ENCODE measurements around the gene SHTN1.

SHTN1 gene

DNA sequence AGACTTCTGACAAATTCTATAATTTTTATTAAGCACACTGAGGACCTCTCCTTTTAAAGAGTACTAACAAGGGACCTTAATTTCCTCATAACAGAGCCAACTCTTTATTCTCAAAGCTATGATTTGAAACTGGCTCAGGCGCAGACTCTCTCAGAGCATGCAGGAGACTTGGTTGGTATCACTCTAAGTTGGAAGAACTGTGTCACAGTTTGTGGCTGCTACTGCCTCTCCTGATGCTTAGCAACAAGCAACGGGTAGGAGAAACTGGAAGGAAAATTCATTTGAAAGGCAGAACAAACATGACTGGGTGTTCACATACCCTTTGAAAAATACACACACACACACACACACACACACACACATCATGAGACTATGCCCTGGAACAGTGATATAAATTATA lies 122.3 kb downstream of the SHTN1 start:
- Mint-ChIP-seq H3K4me1 (ENCODE audit: low read depth) (no peaks in the 10 kb centered on the region), H3K4me3 (no peak overlapping the region), H3K36me3 (ENCODE audit: low read depth) (no peaks in the 10 kb centered on the region), H3K27me3 (peaks cover 14% of the 10 kb centered on the region), H3K27ac (no peak overlapping the region), H3K9me3 (no peaks in the 10 kb centered on the region)
- DNase-seq: no peak

DNA sequence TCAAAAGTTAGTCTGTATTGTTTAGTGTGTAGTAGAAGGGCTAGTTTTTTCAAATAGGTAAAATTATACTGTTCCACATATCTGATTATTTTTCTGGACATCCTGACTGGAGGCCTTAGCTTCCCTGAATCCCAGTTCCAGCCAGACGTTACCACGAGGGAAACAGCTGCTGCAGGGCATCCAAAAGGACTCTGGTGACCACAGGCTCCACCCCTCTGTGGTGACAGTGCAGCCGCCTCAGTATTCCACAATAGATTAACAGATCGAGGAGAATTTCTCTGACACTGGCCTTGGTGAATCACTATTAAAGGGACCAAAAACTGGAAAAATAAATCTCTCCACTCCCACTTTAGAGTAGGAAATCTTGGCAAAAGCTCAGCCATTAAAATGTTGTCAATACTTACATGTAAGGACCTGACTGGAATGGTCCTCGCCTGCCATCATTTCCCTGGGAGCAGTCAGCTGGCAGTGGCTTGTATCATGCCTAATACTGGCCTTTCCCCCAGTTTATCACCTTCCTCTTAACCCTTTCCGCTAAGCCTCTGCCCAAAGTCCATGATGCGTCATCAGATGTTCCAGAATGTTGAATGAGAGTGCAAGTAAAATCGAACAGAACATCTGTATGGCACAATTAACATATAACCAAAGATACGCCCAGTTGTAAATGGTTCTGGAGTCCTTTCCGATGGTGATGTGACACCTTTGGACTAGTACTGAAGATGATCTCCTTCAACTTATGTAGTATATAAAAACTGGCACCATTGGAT lies 124.1 kb downstream of the SHTN1 start:
- Mint-ChIP-seq H3K4me3 (no peak overlapping the region), H3K27me3 (peaks cover 16% of the 10 kb centered on the region), H3K4me1 (ENCODE audit: low read depth) (no peaks in the 10 kb centered on the region), H3K36me3 (ENCODE audit: low read depth) (no peaks in the 10 kb centered on the region), H3K27ac (no peak overlapping the region), H3K9me3 (no peaks in the 10 kb centered on the region)
- no peak for DNase-seq

DNA sequence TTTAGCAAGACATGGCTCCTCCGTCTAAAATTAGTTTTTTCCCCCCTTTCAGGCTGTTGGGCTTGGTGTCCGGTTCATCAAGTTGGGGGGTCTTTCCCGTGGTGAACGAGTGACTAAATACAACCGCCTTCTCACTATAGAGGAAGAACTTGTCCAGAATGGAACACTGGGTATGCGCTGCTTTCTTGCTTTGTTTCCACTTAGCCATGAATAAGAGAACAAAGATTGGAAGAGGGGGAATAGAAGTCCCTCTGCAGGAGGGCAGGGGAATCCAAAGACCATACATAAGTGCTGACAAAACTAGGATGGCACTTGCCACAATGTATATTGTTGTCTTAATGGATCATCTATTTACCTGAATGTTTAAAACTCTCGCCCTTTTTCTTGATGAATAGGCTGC lies 125.2 kb downstream of the SHTN1 start:
- Mint-ChIP-seq H3K4me1 (ENCODE audit: low read depth) (no peaks in the 10 kb centered on the region), H3K4me3 (no peak overlapping the region), H3K27ac (no peak overlapping the region), H3K9me3 (no peaks in the 10 kb centered on the region), H3K27me3 (peaks cover 16% of the 10 kb centered on the region), H3K36me3 (ENCODE audit: low read depth) (no peaks in the 10 kb centered on the region)
- no peak for DNase-seq

DNA sequence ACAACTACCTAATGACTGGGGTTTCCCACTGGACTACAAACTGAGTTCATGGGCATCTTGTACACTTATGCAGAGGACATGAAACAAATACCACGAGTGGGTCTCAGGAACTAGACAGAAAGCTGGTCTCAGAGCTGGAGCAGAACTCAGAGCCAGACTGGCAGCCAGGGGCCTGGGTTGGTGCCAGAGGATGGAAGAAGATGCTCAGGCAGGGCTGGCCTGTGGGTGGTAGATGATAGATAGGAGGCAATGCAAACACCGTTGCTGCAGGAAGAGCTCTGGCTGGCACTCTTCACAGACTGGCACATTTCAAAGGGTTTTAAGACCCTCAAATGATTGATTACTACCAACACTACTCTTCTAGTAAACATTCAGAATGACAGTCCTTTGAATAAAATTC lies 126.9 kb downstream of the SHTN1 start:
- H3K27me3 Mint-ChIP-seq: peaks cover 16% of the 10 kb centered on the region
- no peaks in the 10 kb centered on the region for H3K36me3 Mint-ChIP-seq (ENCODE audit: low read depth)
- no peak overlapping the region for H3K4me3 Mint-ChIP-seq
- H3K9me3 Mint-ChIP-seq: no peaks in the 10 kb centered on the region
- no peaks in the 10 kb centered on the region for H3K4me1 Mint-ChIP-seq (ENCODE audit: low read depth)
- DNase-seq: no peak
- no peak overlapping the region for H3K27ac Mint-ChIP-seq

DNA sequence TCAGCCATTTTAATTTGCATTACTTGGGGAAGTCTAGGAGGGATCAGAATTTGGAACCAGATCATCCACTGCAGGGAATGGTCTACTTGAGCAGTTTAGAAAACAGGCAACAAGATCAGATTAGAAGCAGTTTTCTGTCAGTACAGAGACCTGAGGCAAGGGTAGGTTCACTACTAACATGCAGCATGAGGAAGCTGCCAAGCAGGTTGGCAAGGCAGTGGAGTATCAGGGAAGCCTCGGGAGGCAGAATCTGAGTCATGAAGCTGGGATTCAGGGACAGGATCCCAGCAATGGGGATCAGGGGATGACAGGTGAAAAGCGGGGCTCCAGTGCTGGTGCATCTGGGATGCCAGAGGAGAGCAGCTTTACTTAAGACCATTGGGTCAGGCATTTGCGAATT lies 127.6 kb downstream of the SHTN1 start:
- Mint-ChIP-seq H3K27me3 (peaks cover 16% of the 10 kb centered on the region), H3K4me1 (ENCODE audit: low read depth) (no peaks in the 10 kb centered on the region), H3K27ac (no peak overlapping the region), H3K9me3 (no peaks in the 10 kb centered on the region), H3K4me3 (no peak overlapping the region), H3K36me3 (ENCODE audit: low read depth) (no peaks in the 10 kb centered on the region)
- no peak for DNase-seq

DNA sequence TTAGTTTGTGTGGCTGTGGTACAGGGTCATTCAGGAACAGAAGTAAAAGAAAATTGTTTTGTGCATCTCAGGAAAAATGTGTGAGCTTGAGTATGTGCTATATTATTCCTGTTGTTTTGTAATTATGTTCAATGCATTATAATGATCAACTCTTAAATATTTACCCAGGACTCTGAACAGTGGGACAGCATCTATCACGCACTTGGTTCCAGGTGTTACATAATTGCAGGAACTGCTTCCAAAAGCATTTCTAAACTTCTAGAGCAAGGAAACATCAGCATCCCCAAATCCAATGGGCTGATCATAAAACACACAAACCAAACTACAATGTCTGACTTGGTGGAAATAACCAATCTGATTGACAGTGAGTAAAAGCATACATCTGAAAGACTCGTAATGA lies 129.1 kb downstream of the SHTN1 start:
- Mint-ChIP-seq H3K9me3 (no peaks in the 10 kb centered on the region), H3K36me3 (ENCODE audit: low read depth) (no peaks in the 10 kb centered on the region), H3K27me3 (peaks cover 10% of the 10 kb centered on the region), H3K4me1 (ENCODE audit: low read depth) (no peaks in the 10 kb centered on the region), H3K27ac (no peak overlapping the region), H3K4me3 (no peak overlapping the region)
- no peak for DNase-seq

DNA sequence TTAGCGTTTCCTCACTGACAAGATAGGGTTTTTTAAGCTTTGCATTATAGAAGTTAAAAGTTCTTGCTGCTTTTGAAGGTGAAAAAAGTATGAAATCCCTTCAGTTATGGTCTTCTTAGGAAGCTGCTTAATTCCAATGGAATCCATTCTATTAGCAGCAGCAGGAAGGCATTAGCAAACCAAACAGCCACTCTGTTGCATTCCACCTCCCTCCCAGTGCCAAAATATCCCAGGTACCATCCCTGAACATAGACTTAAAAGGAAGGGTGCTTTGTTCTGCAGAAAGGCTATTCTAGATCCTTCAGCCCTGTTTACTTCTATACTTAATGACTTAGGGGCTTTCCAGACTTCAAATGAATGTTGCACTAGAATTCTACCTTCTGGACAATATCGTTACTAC lies 131.9 kb downstream of the SHTN1 start:
- H3K27ac Mint-ChIP-seq: no peak overlapping the region

DNA sequence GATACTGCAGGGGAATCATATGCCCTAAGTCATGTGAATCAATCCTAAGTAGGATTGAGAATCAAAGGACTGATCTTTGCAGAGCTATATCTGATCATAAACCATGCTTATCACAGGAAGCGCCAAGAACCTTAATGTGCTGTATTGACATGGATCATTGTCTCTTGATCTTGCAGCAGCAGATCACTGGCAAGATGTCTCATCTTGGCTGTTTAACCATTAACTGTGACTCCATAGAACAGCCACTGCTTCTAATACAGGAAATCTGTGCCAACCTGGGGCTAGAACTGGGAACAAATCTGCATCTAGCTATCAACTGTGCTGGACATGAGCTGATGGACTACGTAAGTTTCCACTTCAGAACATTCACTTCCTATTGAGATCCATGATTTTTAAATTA lies 134.0 kb downstream of the SHTN1 start:
- H3K27me3 Mint-ChIP-seq: peaks cover 2% of the 10 kb centered on the region
- H3K36me3 Mint-ChIP-seq (ENCODE audit: low read depth): no peaks in the 10 kb centered on the region
- H3K4me3 Mint-ChIP-seq: no peak overlapping the region
- no peaks in the 10 kb centered on the region for H3K4me1 Mint-ChIP-seq (ENCODE audit: low read depth)
- H3K9me3 Mint-ChIP-seq: no peaks in the 10 kb centered on the region
- DNase-seq: no peak
- H3K27ac Mint-ChIP-seq: no peak overlapping the region

More for the DNA sequence above, 131.9 kb downstream of the SHTN1 start:
- Mint-ChIP-seq H3K36me3 (ENCODE audit: low read depth) (no peaks in the 10 kb centered on the region), H3K27me3 (peaks cover 4% of the 10 kb centered on the region), H3K4me1 (ENCODE audit: low read depth) (no peaks in the 10 kb centered on the region), H3K9me3 (no peaks in the 10 kb centered on the region), H3K4me3 (no peak overlapping the region)
- no peak for DNase-seq

DNA sequence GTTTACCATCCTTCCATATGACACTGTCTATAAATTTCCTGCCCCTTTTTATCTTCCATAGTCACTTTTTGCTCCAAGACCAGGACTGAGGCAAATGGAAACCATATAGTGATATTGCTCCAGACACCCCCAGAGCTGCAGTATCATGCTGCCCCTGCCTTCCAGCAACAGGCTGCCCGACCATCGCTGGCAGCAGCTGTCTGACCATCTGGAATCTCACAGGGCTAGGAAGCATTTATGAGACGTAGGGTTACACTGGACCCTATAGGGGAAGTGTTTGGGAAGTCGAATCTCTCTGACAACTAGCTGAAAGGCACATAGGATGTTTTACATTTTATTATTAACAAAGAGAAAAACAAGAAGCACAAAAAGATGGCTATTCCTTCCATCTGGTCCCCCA lies 136.3 kb downstream of the SHTN1 start:
- H3K4me3 Mint-ChIP-seq: no peak overlapping the region
- DNase-seq: no peak
- H3K36me3 Mint-ChIP-seq (ENCODE audit: low read depth): no peaks in the 10 kb centered on the region
- peaks cover 2% of the 10 kb centered on the region for H3K27me3 Mint-ChIP-seq
- no peaks in the 10 kb centered on the region for H3K4me1 Mint-ChIP-seq (ENCODE audit: low read depth)
- no peaks in the 10 kb centered on the region for H3K9me3 Mint-ChIP-seq
- H3K27ac Mint-ChIP-seq: no peak overlapping the region

DNA sequence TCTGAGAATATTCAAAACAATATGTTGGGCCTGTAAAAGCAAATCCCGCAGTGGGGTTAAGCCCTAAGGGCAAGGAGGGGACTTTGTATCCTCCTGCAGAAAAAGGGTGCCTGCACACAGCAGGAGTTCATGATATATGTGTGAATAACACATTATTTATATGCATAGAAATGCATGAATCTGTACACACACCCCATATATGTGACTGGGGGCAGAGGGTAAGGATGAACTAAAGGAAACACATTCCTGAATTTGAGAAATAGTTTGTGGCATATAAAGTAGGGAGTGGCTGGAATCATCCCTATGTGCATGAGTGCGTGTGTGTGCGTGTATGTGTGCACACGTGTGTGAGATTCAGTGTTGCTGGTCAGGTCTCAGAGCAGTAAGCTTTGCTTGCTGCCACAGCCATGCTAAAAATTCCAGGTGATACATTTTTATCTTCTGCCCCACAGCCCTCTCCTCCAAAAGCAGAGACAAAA lies 136.8 kb downstream of the SHTN1 start:
- Mint-ChIP-seq H3K4me3 (no peak overlapping the region), H3K27ac (no peak overlapping the region), H3K27me3 (peaks cover 2% of the 10 kb centered on the region), H3K4me1 (ENCODE audit: low read depth) (no peaks in the 10 kb centered on the region), H3K9me3 (no peaks in the 10 kb centered on the region), H3K36me3 (ENCODE audit: low read depth) (no peaks in the 10 kb centered on the region)
- DNase-seq: no peak

DNA sequence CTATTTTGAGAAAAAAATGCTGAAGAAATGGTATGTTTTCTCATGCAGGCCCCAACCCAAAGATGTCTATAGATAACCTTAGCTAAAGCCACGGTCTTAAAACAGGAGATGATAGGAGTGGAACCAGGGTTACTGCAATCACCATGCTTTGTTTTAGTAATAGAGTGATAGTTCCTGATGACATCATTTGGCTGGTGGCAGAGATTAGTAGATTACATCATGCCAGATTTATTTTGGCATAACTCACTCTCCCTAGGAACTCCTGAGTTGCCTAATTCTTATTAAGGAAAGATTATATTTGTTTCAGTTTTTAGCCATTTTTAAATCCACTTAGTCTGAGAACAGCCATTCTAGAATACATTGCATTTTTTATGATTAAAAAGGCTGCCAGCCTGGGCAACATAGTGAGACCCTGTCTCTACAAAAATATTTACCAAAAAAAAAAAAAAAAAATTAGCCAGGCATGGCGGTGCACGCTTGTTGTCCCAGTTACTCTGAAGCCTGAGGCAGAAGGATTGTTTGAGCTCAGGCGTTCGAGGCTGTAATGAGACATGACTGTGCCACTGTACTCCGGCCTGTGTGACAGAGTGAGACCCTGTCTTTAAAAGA lies 137.9 kb downstream of the SHTN1 start:
- H3K36me3 Mint-ChIP-seq (ENCODE audit: low read depth): no peaks in the 10 kb centered on the region
- no peaks in the 10 kb centered on the region for H3K9me3 Mint-ChIP-seq
- no peaks in the 10 kb centered on the region for H3K27me3 Mint-ChIP-seq
- no peak overlapping the region for H3K27ac Mint-ChIP-seq
- H3K4me3 Mint-ChIP-seq: no peak overlapping the region
- DNase-seq: no peak
- no peaks in the 10 kb centered on the region for H3K4me1 Mint-ChIP-seq (ENCODE audit: low read depth)

DNA sequence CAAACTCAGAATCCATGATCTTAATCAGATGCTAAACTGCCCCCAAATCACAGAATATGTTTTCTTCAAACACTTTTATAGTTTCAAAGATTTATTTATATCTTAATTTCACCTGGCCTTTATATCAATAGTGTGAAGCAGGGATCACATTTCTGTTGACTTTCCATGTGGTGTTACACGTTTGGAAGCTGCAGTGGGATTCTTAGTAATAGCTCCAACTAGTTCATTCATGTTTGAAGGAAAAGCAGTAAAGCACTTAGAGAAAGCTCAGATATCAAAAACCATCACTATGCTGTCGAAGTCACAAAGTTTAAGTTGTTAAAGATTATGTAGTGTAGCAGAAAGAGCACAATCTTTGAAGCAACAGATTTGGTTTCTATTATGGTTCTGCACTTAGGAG lies 138.9 kb downstream of the SHTN1 start:
- no peak overlapping the region for H3K4me3 Mint-ChIP-seq
- H3K27ac Mint-ChIP-seq: no peak overlapping the region
- H3K27me3 Mint-ChIP-seq: no peaks in the 10 kb centered on the region
- no peak for DNase-seq
- no peaks in the 10 kb centered on the region for H3K36me3 Mint-ChIP-seq (ENCODE audit: low read depth)
- no peaks in the 10 kb centered on the region for H3K4me1 Mint-ChIP-seq (ENCODE audit: low read depth)
- H3K9me3 Mint-ChIP-seq: no peaks in the 10 kb centered on the region

DNA sequence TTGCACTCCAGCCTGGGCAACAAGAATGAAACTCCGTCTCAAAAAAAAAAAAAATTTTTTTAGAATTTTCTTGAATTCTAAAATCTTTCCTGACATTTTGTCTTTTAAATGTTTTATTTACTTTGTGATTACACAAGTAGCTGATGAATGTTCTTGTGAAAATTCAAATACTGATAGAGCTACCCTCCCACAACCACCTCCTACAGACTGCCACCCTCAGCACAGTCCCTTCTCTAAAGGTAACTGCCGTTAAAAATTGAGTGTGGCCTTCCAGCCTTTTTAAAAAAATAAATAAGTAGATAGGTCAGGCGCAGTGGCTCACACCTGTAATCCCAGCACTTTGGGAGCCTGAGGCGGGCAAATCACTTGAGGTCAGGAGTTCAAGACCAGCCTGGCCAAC lies 140.6 kb downstream of the SHTN1 start:
- no peaks in the 10 kb centered on the region for H3K36me3 Mint-ChIP-seq (ENCODE audit: low read depth)
- no peak for DNase-seq

DNA sequence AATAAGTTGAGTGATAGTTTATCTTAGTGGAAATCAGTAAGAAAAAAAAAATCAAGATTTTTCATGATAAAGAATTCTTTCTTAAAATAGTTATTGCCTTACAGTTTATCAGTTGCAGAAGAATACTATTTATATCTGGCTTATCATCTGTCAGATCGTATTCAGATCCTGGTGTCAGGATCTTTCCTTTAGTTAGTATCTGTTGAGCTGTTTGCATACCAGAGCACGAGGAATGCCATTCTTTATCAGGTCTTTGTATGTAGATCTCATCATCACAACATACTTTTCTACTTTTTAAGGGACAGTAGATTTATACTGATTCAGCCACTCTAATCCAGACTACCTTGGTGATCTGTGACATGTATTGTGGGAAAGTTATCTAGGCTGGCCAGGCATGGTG lies 143.2 kb downstream of the SHTN1 start:
- no peak for DNase-seq
- Mint-ChIP-seq H3K27me3 (peaks cover 5% of the 10 kb centered on the region), H3K4me1 (ENCODE audit: low read depth) (no peaks in the 10 kb centered on the region), H3K27ac (no peak overlapping the region), H3K36me3 (ENCODE audit: low read depth) (no peaks in the 10 kb centered on the region), H3K4me3 (no peak overlapping the region), H3K9me3 (peaks cover 6% of the 10 kb centered on the region)

More for the DNA sequence above, 140.6 kb downstream of the SHTN1 start:
- Mint-ChIP-seq H3K4me1 (ENCODE audit: low read depth) (no peaks in the 10 kb centered on the region), H3K27me3 (peaks cover 5% of the 10 kb centered on the region), H3K4me3 (no peak overlapping the region), H3K27ac (no peak overlapping the region), H3K9me3 (no peaks in the 10 kb centered on the region)

DNA sequence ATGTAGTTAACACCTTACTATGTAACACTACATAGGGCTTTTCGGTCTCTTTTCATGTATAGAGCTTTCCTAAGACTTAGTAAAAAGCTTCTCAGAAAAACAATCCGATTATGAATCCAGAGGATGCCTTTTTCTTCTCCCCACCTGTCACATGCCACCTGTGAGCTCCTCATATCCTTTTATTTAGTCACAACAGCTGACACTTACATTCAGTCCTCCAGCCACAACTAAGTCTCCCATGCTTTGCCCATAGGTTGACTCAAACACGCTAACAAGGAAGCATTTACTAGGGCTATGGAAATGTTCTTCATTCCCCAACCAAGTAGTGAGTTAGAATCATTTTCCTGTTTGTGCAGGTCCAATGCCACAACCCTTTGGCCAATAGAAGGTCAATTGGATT lies 147.8 kb downstream of the SHTN1 start:
- DNase-seq: no peak
- H3K9me3 Mint-ChIP-seq: peaks cover 6% of the 10 kb centered on the region
- H3K4me1 Mint-ChIP-seq (ENCODE audit: low read depth): no peaks in the 10 kb centered on the region
- H3K36me3 Mint-ChIP-seq (ENCODE audit: low read depth): no peaks in the 10 kb centered on the region
- H3K27me3 Mint-ChIP-seq: peaks cover 11% of the 10 kb centered on the region
- no peak overlapping the region for H3K27ac Mint-ChIP-seq
- H3K4me3 Mint-ChIP-seq: no peak overlapping the region
